Dermis blood vessel endothelial cell (primary cell): ENCODE measurements around the gene ERGIC1. TPM values are rescaled to one million over a fixed set of nuclear protein-coding genes. Genes with fewer than 3 reads are reported as not detected.

Experiments
- DNase-seq: peaks from one replicate; pipeline ENCODE4 v3.0.0; 2010
- total RNA-seq: library from RNA; depleted of rRNA; stranded (reverse); fragments of >200 nt; gene quantifications from 2 replicates; pipeline ENCODE4 v1.2.3, GENCODE V29; 2014

Gene ERGIC1
- total RNA-seq, 1 donor from 2014 or later = 64.0 TPM

DNA sequence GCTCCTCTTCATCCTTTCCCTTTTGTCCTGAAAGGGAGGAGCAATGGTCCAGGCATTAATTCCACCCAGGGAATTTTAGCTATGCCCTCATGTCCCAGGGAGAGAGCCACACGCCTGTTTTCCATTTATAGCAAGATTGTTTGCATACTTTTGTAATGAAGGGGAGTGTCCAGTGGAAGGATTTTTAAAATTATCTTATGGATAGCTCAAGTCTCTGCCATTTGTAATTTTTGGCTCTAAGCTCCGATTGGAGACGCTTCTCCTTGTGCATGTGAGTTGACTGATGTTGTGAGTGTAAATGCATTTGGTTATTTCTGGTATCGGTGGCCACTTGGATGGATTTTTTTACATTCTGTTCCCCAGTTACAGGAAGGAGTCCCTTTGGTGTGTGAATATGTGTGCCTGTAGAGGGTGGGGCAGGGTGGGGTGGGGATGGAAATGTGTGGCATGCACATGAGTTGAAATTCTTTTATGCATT is 118.0 kb downstream of the ERGIC1 start:
- no peak for DNase-seq

DNA sequence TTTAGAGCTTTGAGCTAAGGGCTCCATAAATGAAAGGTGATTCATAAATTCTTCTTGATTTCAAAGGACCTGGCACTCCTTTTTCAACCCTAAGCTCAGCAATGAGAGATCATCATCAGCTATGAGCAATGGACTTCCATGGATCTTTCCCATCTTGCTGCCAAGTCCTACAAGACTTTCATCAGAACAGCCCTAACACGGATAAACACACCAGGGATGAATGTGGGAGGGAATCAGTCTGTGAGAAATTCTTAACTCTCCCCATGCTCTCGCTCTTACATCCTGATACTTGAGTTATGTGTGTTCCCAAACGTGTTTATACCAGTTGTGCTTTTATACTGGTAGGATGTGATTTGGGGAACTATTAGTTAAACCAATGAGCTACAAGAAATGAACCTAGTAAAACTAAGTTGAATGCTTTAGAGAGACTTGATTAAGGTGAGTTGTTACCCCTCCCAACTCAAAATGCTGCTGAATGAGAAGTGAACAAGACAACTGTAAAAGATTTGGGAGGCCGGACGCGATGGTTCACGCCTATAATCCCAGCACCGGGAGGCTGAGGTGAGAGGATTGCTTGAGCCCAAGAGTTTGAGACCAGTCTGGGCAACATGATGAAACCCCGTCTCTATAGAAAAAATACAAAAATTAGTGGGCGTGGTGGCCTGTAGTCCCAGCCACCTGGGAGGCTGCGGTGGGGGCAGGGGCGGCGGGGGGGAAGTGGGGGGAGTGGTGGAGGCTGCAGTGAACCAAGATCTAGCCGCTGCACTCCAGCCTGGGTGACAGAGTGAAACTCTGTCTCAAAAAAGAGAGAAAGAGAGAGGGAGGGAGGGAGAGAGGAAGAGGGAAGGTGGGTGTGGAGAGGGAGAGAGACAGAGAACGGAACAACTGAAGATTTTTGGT is 120.0 kb downstream of the ERGIC1 start:
- no peak for DNase-seq

DNA sequence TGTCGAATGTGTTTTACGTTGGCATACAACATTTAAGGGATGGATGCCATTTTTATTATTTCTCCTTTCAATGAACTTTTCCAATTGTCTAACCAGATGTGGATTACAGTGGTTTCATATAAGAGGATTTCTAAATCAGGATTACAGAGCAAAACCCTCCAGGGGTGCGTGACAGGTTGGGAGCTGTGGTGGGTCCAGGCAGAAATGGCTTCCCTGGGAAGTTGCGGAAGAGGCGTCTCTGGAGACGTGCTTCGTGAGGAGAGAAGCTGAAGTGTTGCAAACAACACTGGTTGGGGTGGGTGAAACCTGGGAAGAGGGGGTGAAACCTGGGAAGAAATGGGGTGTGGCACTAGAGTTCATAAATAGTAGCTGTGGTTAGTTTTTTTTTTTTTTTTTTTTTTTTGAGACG is 120.7 kb downstream of the ERGIC1 start:
- no peak for DNase-seq

DNA sequence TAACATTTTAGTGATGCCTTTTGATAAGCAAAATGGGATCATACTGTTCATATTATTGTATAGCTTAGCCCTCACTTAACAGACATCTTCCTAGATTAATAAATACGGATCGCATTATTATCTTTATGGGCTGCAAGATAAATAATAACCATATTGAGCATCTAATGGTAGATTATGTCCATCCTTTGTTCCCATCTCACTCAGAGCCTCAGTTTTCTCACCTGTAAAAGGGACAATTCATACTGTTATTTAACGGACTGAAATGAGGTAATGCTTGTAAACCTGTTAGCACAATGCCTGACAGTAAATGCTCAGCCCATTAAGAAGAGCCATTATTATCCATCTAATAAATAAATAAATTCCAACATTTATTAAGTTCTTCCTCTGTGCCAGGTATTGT is 122.2 kb downstream of the ERGIC1 start:
- DNase-seq = no peak

DNA sequence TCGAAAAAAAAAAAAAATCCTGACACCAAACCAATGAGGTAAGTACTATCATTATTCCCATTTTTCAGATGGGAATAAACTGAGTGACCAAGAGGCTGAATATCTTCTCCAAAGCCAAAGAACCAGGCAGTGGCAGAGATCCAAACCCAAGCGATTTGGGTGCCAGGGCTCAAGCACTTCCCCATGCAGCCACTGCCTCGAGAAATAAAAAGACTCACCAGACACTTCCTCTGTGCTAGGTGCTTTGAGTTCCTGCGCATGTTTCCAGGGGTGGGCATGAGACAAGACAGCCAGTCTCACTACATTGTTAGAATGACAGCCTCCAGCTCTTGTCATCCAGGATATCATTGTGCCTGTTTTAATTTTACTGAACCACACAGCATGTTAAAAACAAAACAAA is 122.9 kb downstream of the ERGIC1 start:
- DNase-seq = no peak

DNA sequence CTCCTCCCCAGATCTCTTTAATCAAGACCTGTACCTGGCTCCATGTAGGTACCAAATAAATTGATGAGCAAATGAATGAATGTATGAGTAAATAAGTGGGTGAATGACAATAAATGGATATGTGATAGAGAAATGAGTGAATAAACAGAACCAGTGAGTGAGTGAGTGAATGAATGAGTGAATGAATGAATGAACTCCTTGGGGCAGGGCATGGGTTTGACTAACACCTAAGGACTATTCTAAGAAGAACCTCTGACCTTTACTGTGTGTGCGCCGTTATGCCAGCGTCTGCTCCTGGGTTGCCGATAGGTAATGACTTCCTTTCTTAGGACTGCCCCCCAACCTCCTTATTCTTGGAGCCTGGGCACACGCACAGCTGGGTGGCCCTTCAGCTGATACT is 123.4 kb downstream of the ERGIC1 start:
- no peak for DNase-seq

DNA sequence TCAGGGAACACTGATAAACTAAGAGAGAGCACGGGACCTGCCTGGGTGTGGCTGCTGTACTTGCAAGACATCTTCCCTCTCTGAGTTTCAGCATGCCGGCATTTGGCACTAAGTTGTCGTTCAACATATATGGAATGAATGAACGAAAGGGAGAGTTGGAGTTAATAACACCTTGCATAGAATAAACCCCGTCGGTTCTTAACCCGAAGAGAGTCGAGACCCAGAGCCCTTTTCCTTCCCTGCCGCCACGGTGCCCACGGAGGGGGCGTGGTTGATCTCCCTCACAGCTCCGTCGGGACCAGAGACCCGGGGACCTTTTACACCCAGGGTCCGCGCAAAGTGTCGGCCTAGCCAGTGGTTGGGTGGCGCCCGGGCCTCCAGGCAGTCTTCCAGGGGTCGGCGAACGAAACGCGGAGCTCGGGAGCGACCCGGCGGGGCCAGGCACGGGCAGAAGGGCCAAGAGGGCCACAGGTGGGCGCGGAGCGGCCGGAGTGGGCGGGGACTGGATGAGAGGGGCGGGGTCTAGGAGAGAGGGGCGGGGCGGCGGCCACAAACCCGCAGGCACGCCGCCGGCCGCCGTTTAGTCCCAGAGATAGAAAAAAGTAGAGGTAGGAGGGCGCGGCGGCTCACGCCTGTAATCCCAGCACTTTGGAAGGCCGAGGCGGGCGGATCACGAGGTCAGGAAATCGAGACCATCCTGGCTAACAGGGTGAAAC is 124.4 kb downstream of the ERGIC1 start:
- DNase-seq = peak; percentile 82

DNA sequence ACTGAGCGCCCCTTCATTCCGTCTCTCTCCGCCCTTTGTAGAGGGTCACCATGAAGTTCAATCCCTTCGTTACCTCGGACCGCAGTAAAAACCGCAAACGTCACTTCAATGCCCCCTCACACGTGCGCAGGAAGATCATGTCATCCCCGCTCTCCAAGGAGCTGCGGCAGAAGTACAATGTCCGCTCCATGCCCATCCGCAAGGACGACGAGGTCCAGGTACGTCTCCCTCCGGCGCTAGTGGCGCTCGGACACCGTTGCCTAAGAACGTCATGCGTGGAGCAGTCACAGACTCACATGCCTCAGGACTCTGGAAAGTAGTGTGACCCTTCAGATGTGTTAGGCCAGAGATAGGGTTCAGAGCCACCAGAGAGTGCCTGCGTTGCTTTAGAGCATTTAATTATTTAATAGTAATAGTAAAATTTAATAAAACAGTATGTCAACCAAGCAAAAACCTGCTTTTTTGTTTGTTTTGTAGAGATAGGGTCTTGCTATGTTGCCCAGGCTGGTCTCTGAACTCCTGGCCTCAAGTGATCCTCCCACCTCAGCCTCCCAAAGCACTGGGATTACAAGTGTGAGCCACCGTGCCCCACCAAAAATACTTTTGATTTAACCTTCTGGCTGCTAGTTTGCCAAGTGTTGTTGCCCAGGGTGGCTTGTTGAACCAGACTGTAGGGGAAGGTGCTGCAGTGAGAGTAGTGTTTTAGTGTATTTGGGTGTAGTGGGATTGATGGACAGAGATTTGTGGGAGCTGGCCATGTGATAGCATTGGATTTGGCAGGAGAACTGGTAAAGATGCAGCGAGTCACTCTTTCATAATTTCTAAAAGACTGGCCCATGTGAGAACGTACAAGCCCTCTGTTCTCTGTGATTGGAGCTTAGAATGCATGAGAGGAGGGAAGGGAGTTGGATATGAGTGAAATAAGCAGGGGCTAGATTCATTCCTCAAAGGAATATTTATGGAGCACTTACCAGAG is 126.1 kb downstream of the ERGIC1 start:
- peak; percentile 33 for DNase-seq

DNA sequence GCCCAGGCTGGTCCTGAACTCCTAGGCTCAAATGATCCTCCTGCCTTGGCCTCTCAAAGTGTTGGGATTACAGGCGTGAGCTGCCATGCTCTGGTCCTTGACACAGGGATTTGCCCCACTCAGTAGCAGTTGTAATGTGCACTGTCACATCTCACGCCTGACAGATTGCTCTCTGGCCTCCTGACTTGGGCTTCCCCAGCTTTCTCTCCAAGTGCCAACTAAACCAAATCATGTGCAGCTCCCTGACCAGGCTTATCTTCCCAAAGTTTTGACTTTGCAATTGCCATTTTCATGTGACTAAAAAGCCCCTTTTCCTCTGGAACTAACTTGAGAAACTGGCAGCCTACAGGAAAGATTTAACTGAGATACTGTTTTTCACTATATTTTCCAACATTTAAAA is 135.9 kb downstream of the ERGIC1 start:
- DNase-seq = no peak

DNA sequence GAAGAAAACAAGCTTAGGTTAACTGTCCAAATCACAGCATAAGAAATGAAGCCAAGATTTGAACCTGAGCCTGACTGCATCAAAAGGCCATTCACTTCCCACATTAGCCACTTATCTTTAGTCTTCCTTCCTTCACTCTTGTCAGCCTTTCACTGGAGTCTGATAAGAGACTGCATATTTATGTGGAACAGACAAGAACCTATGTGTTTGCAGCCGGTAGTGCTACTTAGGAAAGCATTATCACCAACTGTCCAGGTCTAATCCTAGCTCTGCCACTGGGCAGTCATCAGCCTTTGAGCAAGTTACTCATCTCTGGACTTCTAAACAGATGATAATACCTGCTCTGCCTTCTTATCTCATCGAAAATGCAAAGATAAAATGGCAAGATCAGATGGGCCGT is 137.4 kb downstream of the ERGIC1 start:
- DNase-seq = no peak

DNA sequence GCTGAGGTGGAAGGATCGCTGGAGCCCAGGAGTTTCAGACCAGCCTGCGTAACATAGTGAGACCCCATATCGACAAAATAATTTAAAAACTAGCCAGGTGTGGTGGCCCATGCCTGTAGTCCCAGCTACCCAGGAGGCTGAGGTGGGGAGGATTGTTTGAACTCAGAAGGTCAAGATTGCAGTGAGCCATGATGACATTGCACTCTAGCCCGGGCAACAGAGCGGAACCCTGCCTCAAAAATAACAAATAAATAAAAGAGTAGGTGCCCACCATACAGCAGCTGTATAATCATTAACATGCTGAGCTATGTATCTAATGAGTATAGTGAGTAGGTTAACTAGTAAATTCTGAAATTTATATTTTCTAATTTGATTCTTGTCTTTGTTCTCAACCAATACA is 138.5 kb downstream of the ERGIC1 start:
- DNase-seq = no peak

DNA sequence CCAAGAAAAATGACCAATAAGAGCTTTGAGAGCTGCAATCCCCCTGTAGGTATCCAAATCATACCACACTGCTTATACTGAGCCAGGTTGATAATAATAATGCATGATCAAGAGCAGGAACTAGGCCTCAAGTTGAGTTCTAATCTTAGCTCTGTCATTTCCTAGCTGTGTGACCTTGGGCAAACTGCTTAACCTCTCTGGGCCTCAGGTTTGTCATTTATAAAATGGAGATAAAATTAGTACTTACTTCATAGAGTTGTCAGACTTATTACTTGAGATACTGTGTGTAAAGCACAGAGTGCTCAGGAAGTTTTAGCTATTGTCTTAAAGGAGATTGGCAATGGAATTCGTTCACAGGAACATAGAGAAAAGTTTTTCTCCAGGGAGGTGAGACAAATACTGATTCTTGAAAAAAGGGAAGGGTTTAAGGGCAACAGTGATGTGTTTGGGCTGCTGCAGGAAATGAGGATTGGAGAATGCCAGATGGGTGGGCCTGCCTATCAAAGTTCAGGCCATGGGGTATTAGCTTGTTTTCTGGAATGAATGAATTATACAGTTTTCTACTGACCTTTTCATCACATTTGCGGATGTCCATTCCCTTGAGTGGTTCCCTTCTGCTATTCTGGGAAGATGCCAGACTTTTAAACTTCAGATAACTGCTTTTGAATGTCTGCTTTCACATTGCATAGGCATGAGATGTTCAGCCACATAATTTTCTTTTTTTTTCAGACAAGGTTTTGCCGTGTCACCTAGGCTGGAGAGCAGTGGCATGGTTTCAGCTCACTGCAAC is 139.3 kb downstream of the ERGIC1 start:
- no peak for DNase-seq

DNA sequence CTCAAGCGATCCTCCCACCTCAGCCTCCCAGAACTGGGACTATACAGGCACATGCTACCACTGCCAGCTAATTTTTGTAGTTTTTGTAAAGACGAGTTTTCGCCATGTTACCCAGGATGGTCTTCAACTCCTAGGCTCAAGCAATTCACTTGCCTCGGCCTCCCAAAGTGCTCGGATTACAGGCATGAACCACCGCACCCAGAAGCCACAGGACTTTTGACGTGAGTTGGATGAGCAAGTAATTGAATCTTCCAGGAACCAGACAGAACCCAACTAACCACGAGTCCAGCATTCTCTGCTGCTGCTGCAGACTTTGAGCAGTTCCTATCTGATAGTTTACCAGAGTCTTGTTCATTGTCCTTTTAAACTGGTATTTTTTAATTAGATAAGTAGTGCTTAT is 139.9 kb downstream of the ERGIC1 start:
- no peak for DNase-seq

DNA sequence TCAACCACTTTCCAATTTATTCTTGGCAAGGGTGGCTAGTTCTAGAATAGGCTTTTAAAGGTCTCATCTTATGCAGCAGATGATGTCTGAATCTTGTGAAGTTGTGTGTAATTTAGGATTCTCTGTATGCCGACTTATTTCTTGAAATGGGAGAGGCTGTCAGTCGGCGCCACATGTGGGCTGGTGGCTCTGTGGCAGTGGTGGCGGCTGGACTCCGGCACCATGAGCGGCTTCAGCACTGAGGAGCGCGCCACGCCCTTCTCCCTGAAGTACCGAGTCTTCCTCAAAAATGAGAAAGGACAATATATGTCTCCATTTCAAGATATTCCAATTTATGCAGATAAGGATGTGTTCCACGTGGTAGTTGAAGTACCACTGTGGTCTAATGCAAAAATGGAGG is 141.2 kb downstream of the ERGIC1 start:
- no peak for DNase-seq

DNA sequence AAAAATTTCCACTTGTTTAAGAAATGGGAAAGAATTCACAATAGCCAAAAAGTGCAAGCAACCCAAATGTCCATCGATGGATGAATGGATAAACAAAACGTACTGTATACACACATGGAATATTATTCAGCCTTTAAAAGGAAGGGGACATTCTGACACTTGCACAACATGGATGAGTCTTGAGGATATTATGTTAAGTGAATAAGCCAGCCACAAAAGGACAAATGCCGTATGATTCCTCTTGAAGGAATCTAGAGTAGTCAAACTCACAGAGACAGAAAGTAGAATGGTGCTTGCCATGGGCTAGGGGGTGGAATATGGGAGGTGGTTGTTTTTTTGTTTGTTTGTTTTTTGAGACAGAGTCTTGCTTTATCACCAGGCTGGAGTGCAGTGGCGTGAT is 145.7 kb downstream of the ERGIC1 start:
- no peak for DNase-seq

DNA sequence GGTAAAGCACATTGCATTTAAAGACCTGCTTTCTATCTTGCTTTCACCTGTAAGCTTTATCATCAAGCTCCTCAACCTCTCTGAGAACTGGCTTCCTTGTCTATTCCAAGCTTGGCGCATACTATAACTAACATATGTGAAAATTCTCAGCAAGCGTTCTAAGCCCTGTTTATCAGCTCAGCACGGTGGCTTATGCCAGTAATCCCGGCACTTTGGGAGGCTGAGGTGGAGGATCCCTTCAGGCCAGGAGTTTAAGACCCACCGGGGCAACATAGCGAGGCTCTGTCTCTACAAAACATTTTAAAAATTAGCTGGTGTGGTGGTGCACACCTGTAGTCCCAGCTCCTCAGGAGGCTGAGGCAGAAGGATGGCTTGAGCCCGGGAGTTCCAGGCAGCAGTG is 147.9 kb downstream of the ERGIC1 start:
- DNase-seq = no peak

DNA sequence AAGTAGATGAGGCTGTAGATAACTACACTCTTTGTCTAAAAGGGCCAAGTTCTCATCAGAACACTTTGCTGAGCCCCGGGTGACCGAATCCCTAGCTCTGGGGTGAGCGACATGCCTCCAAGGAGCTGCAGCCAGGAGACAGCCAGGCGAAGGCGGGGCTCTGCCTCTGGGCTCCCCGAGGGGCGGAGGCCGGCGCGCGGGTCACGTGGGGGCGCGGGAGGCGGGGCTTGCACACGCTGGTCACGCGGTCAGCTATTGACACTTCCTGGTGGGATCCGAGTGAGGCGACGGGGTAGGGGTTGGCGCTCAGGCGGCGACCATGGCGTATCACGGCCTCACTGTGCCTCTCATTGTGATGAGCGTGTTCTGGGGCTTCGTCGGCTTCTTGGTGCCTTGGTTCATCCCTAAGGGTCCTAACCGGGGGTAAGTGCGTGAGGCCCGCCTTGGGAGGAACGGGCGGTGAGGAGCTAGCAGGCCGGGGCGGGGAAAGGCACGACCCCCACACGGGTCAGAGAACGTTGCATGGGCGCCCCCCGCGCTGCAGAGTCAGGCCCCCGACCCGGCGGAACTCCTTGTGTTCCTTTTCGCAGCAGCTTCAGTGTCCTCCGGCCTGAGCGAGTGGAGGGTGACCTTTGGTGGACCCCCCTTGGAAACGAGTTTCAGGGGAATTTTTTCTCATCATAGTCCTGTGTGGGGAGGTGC is 149.6 kb downstream of the ERGIC1 start, which contains the start of gene ATP6V0E1:
Gene ATP6V0E1 (plus strand): TSS at position 230 of the 702 bp plus-strand sequence. CDS start 90 bp downstream, at position 320.
- peak; percentile 97 for DNase-seq

DNA sequence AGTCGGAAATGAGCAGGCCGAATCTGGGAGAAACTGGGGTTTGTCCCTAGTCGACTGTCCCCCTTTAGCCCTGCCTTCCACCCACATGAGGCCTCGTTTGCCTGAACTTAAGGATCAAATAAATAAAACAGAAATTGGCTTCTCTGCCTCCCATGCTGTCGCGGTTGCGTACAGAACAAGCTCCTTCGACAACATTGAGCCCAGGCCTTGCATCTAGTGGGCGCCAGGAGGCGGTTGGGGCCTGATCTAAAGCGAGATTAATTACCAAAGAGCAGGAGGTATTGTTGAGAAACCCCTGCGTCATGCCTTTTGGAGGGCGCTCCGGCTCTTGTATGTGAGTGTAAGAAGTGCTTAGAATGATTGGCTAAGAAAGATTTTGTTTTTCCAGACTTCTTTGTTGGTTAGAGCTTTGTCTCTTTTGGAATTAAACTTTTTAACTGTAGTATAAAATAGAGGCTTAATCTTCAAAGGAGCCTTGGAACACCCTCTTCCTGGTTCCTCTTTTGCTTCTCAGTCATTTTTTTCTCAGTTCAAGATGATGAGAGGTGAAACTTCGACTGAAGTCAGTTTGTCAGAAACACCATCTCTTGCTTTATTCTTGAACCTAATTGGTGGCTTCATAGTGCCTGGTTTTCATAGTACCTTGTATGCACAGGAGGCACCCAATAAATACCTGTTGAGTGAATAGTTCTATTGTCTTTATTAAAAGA is 150.3 kb downstream of the ERGIC1 start:
- peak; percentile 92 for DNase-seq

DNA sequence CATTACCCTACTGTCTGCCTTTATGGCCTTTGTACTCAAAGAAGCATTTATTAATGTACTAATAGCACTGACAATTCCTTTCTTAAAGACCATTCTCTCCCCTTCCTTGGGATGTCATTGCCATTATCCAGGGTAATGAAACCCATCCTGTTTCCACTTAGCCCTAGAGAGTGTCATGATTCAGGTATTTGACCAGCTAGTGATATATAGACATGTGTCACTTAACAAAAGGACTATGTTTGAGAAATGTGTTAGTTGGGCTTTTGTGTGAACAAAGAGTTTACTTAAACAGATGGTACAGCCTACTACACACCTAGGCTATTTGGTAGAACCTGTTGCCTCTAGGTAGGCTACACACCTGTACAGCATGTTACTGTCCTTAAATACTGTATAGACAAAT is 151.5 kb downstream of the ERGIC1 start:
- DNase-seq = peak; percentile 13

DNA sequence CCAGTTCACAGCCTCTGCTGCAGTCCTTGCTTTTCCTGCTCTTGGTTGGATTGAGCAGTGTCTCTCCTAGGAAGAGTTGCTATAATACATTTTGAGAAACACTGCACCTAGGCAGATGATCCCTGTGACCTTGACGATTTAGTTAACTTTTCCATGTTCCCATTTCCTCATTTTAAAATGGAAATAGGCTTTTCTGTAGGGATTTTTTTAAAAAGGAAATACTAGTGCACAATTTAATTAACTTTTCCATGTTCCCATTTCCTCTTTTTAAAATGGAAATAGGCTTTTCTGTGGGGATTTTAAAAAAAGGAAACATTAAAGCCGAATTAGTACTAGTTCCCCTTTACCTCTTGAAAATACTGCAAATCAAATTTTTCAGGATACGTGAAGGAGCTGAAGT is 154.2 kb downstream of the ERGIC1 start:
- no peak for DNase-seq
